Measurements from ENCODE around the gene TOM1L2. TPM values are rescaled to one million over a fixed set of nuclear protein-coding genes. Genes with fewer than 3 reads are reported as not detected.
"Not testable (repeated sequence)": the region's sequence is repeated elsewhere in the genome, so short reads cannot be mapped to it uniquely, and the experiment has no call there.

The TOM1L2 gene
- total and polyA plus RNA-seq, 2 experiments from 2014 or later: 25.5 to 31.0 TPM

- H3K9me3 ChIP-seq (ENCODE audit: low read depth): no peaks in the 10 kb centered on the region
- no peaks in the 10 kb centered on the region for H3K9me2 ChIP-seq (ENCODE audit: insufficient read depth)
- DNase-seq: peak; percentile 58
- no peaks in the 10 kb centered on the region for H3F3A ChIP-seq (ENCODE audit: insufficient read depth)
- 67 to 70% methylated on average over 9 of the region's 9 CpGs for WGBS, 2 experiments (ENCODE audit: low coverage in 1 of 2, low lambda C conversion rate in 2 of 2, missing lambda C conversion rate in 2 of 2)
- no peaks in the 10 kb centered on the region for H4K20me1 ChIP-seq (ENCODE audit: insufficient read depth)
- H3K4me2 ChIP-seq (ENCODE audit: unreplicated experiment): no peak overlapping the region
- no peak overlapping the region for H3K9ac ChIP-seq
- no peak overlapping the region for H2AFZ ChIP-seq
- H3K36me3 ChIP-seq (ENCODE audit: low read depth): no peaks in the 10 kb centered on the region
- H3K4me1 ChIP-seq (ENCODE audit: insufficient read depth): 0 out of 2 replicates have a peak, but pooled peaks cover 3% of the 10 kb centered on the region
- TF ChIP-seq EZH2phosphoT487 (IDR thresholded peaks at IDR 0.05; ENCODE audit: insufficient read depth, low read depth) (no peak), EZH2 (IDR thresholded peaks at IDR 0.05; ENCODE audit: insufficient read depth, poor library complexity, severe bottlenecking) (no peak)
- H3K79me2 ChIP-seq (ENCODE audit: insufficient read depth): no peaks in the 10 kb centered on the region
- in situ Hi-C loops (cut with MboI): no loop called here
- no peak overlapping the region for H3K27ac ChIP-seq
- H3K27me3 ChIP-seq (replicated peaks; ENCODE audit: insufficient read depth): no peaks in the 10 kb centered on the region
- no peak overlapping the region for H3K4me3 ChIP-seq
Measured at GRCh38 chr17:17999364-18000029, 27.3 kb upstream of the TOM1L2 start.

- DNase-seq: no peak
- Histone ChIP-seq H3K9ac (no peak overlapping the region), H3F3A (ENCODE audit: insufficient read depth) (no peaks in the 10 kb centered on the region), H3K36me3 (ENCODE audit: low read depth) (no peaks in the 10 kb centered on the region), H4K20me1 (ENCODE audit: insufficient read depth) (no peaks in the 10 kb centered on the region), H3K4me3 (no peak overlapping the region), H3K4me2 (ENCODE audit: unreplicated experiment) (no peak overlapping the region), H3K9me2 (ENCODE audit: insufficient read depth) (no peaks in the 10 kb centered on the region), H3K4me1 (ENCODE audit: insufficient read depth) (0 out of 2 replicates have a peak, but pooled peaks cover 3% of the 10 kb centered on the region), H3K79me2 (ENCODE audit: insufficient read depth) (no peaks in the 10 kb centered on the region), H3K27ac (no peak overlapping the region), H3K9me3 (ENCODE audit: low read depth) (no peaks in the 10 kb centered on the region), H2AFZ (no peak overlapping the region), H3K27me3 (replicated peaks; ENCODE audit: insufficient read depth) (no peaks in the 10 kb centered on the region)
- TF ChIP-seq EZH2 (IDR thresholded peaks at IDR 0.05; ENCODE audit: insufficient read depth, poor library complexity, severe bottlenecking): no peak
- no peak for TF ChIP-seq EZH2phosphoT487 (IDR thresholded peaks at IDR 0.05; ENCODE audit: insufficient read depth, low read depth)
- in situ Hi-C loops (cut with MboI): no loop called here
- 83 to 94% methylated on average over 8 of the region's 8 CpGs for WGBS, 2 experiments (ENCODE audit: low coverage in 1 of 2, low lambda C conversion rate in 2 of 2, missing lambda C conversion rate in 2 of 2)
Measured at GRCh38 chr17:17998934-17999333, 26.7 kb upstream of the TOM1L2 start.

- 95 to 96% methylated on average over 8 of the region's 8 CpGs for WGBS, 2 experiments (ENCODE audit: low coverage in 1 of 2, low lambda C conversion rate in 2 of 2, missing lambda C conversion rate in 2 of 2)
- not testable (repeated sequence) for H3K9ac ChIP-seq; H3K9me3 ChIP-seq (ENCODE audit: low read depth)
Measured at GRCh38 chr17:17995887-17996286, 23.7 kb upstream of the TOM1L2 start.

GRCh38 chr17:17994271-17995069, 22.3 kb upstream of the TOM1L2 start:
- H2AFZ ChIP-seq: no peak overlapping the region
- no peaks in the 10 kb centered on the region for H3K79me2 ChIP-seq (ENCODE audit: insufficient read depth)
- no peak overlapping the region for H3K4me3 ChIP-seq
- no peak overlapping the region for H3K9ac ChIP-seq
- no peaks in the 10 kb centered on the region for H3K9me2 ChIP-seq (ENCODE audit: insufficient read depth)
- no peaks in the 10 kb centered on the region for H4K20me1 ChIP-seq (ENCODE audit: insufficient read depth)
- no peak overlapping the region for H3K27ac ChIP-seq
- H3K4me2 ChIP-seq (ENCODE audit: unreplicated experiment): no peak overlapping the region
- peak; percentile 37 for DNase-seq
- in situ Hi-C loops (cut with MboI): no loop called here
- no peaks in the 10 kb centered on the region for H3K9me3 ChIP-seq (ENCODE audit: low read depth)
- peaks cover 18% of the 10 kb centered on the region for H3K4me1 ChIP-seq (ENCODE audit: insufficient read depth)
- H3K27me3 ChIP-seq (replicated peaks; ENCODE audit: insufficient read depth): no peaks in the 10 kb centered on the region
- H3F3A ChIP-seq (ENCODE audit: insufficient read depth): peaks cover 10% of the 10 kb centered on the region; the same call in 1 of the 2 replicates
- WGBS, 2 experiments (ENCODE audit: low coverage in 1 of 2, low lambda C conversion rate in 2 of 2, missing lambda C conversion rate in 2 of 2): 86 to 88% methylated on average over 14 to 18 of the region's 18 CpGs
- H3K36me3 ChIP-seq (ENCODE audit: low read depth): no peaks in the 10 kb centered on the region
- TF ChIP-seq EZH2 (IDR thresholded peaks at IDR 0.05; ENCODE audit: insufficient read depth, poor library complexity, severe bottlenecking) (no peak), EZH2phosphoT487 (IDR thresholded peaks at IDR 0.05; ENCODE audit: insufficient read depth, low read depth) (no peak)

More at GRCh38 chr17:17995887-17996286, 23.7 kb upstream of the TOM1L2 start:
- H3K27ac ChIP-seq; H3K79me2 ChIP-seq (ENCODE audit: insufficient read depth); H3K36me3 ChIP-seq (ENCODE audit: low read depth); H3K4me3 ChIP-seq; H3F3A ChIP-seq (ENCODE audit: insufficient read depth); H3K4me2 ChIP-seq (ENCODE audit: unreplicated experiment); H3K9me2 ChIP-seq (ENCODE audit: insufficient read depth); H3K27me3 ChIP-seq (replicated peaks; ENCODE audit: insufficient read depth); H3K4me1 ChIP-seq (ENCODE audit: insufficient read depth); DNase-seq; H4K20me1 ChIP-seq (ENCODE audit: insufficient read depth); H2AFZ ChIP-seq; in situ Hi-C loops (cut with MboI): not testable (repeated sequence)
